Keratinocyte (primary cell): ENCODE data around the gene CCBE1. TPM values are rescaled to one million over a fixed set of nuclear protein-coding genes. Genes with fewer than 3 reads are reported as not detected.
"Not testable (repeated sequence)": the region's sequence is repeated elsewhere in the genome, so short reads cannot be mapped to it uniquely, and the experiment has no call there.

Experiments
- DNase-seq: peaks from one replicate; pipeline ENCODE4 v3.0.0-alpha.2; 2011; ENCODE audit warnings: low read depth, missing footprints, low spot score
- FAIRE-seq: peaks from 2 replicates; lab custom pipeline; 2011; peaks lifted over from hg19 to GRCh38; lab: Jason Lieb, UNC
- H2AFZ ChIP-seq: 2 replicates; pipeline ENCODE4 v1.6.0; 2012; ENCODE audit warnings: low read length, control low read depth, inconsistent platforms; ENCODE audit not compliant: control insufficient read depth
- H3K27ac ChIP-seq: 2 replicates; pipeline ENCODE4 v1.5.1; 2011; ENCODE audit warnings: low read length; ENCODE audit not compliant: control insufficient read depth, insufficient read depth
- H3K27me3 ChIP-seq: 3 replicates; pipeline ENCODE4 v1.6.0; 2011; ENCODE audit warnings: low read length; ENCODE audit not compliant: control insufficient read depth, insufficient read depth; ENCODE audit errors: extremely low read depth
- H3K36me3 ChIP-seq, 2 experiments: 2 replicates in 1 of 2; 3 replicates in 1 of 2; pipeline ENCODE4 v1.5.1; 2011; ENCODE audit warnings: low read length in 2 of 2, mild to moderate bottlenecking in 1 of 2; ENCODE audit not compliant: control insufficient read depth in 2 of 2, insufficient read depth in 2 of 2; ENCODE audit errors: extremely low read depth in 1 of 2
- H3K4me1 ChIP-seq: 3 replicates; pipeline ENCODE4 v1.5.1; 2011; ENCODE audit warnings: low read length; ENCODE audit not compliant: control insufficient read depth, insufficient read depth; ENCODE audit errors: extremely low read depth
- H3K4me2 ChIP-seq: 3 replicates; pipeline ENCODE4 v1.6.0; 2011; ENCODE audit warnings: low read depth, low read length; ENCODE audit not compliant: control insufficient read depth, insufficient read depth; ENCODE audit errors: extremely low read depth
- H3K4me3 ChIP-seq, 3 experiments: fragments of 200-600 bp in 1 of 3; sonication (generic) in 1 of 3; 2 replicates in 2 of 3; 3 replicates in 1 of 3; pipeline ENCODE4 v1.5.1; 2011 to 2016; ENCODE audit warnings: low read length in 3 of 3, mild to moderate bottlenecking in 3 of 3, control low read depth in 2 of 3, inconsistent platforms in 1 of 3, low read depth in 1 of 3, mixed read lengths in 1 of 3, mixed run types in 1 of 3, moderate library complexity in 1 of 3; ENCODE audit not compliant: control insufficient read depth in 2 of 3, insufficient read depth in 2 of 3; ENCODE audit errors: extremely low read depth in 1 of 3
- H3K79me2 ChIP-seq: 2 replicates; pipeline ENCODE4 v1.6.0; 2012; ENCODE audit warnings: low read length; ENCODE audit not compliant: control insufficient read depth, insufficient read depth
- H3K9ac ChIP-seq: 3 replicates; pipeline ENCODE4 v1.6.0; 2011; ENCODE audit warnings: low read length; ENCODE audit not compliant: control insufficient read depth, insufficient read depth; ENCODE audit errors: extremely low read depth
- H3K9me1 ChIP-seq: 3 replicates; pipeline ENCODE4 v1.6.0; 2011; ENCODE audit warnings: low read length; ENCODE audit not compliant: control insufficient read depth, insufficient read depth; ENCODE audit errors: extremely low read depth
- H3K9me3 ChIP-seq: 2 replicates; pipeline ENCODE4 v1.5.1; 2012; ENCODE audit warnings: low read depth, low read length; ENCODE audit not compliant: control insufficient read depth
- H4K20me1 ChIP-seq: 3 replicates; pipeline ENCODE4 v1.6.0; 2011; ENCODE audit warnings: low read length; ENCODE audit not compliant: control insufficient read depth, insufficient read depth; ENCODE audit errors: extremely low read depth
- CTCF ChIP-seq, 3 experiments: IDR thresholded peaks in 1 of 3; conservative IDR thresholded peaks in 1 of 3; optimal IDR thresholded peaks in 1 of 3; 2 replicates in 2 of 3; 3 replicates in 1 of 3; pipeline versions ENCODE3 to v1.5.1; 2011; ENCODE audit warnings: low read length in 3 of 3, mild to moderate bottlenecking in 3 of 3, moderate library complexity in 2 of 3, control low read depth in 1 of 3, inconsistent platforms in 1 of 3; ENCODE audit not compliant: insufficient read depth in 2 of 3; ENCODE audit errors: extremely low read depth in 1 of 3
- EZH2 ChIP-seq: IDR thresholded peaks from one replicate; pipeline ENCODE4 v1.6.1; 2012; ENCODE audit warnings: inconsistent platforms, mild to moderate bottlenecking, low read length, moderate library complexity
- dilution Hi-C: fragments of 300-500 bp; cut with MboI; formaldehyde crosslinking; loops from one replicate; pipeline ENCODE4 v1.7.0; 2020; ENCODE audit warnings: low sequenced_read_pairs; ENCODE audit not compliant: extremely low pct_ligation_motif_present
- polyA plus RNA-seq, 5 experiments: library from polyadenylated mRNA; depleted of rRNA in 3 of 5; stranded (reverse) in 3 of 5; stranded (forward) in 1 of 5; unstranded in 1 of 5; fragments of >200 nt; gene quantifications; 1 replicate in 1 of 5; 2 replicates in 3 of 5; 3 replicates in 1 of 5; pipeline versions ENCODE4 v1.2.1 to v1.2.3, GENCODE V29; 2011 to 2012; ENCODE audit warnings: missing spikeins in 2 of 5, low read depth in 1 of 5, low replicate concordance in 1 of 5

The CCBE1 gene
- polyA plus RNA-seq, 1 donor (not counting 4 experiments of a cell fraction or from before 2014, with no cell fraction given): 20.1 TPM

- peaks cover 5% of the 10 kb centered on the region for H3K4me1 ChIP-seq
- no peaks in the 10 kb centered on the region for H3K27me3 ChIP-seq
- H3K79me2 ChIP-seq: peaks cover 4% of the 10 kb centered on the region
- peaks cover 3% of the 10 kb centered on the region for H3K9me1 ChIP-seq
- H2AFZ ChIP-seq: no peak overlapping the region
- no peak overlapping the region for H3K4me2 ChIP-seq
- dilution Hi-C loops: no loop called here
- TF ChIP-seq EZH2: no peak
- FAIRE-seq (no peak), DNase-seq (no peak)
- no peaks in the 10 kb centered on the region for H4K20me1 ChIP-seq
- H3K4me3 ChIP-seq: no peak overlapping the region
- H3K27ac ChIP-seq: no peak overlapping the region
- H3K36me3 ChIP-seq: no peaks in the 10 kb centered on the region
- no peak overlapping the region for H3K9ac ChIP-seq
- H3K9me3 ChIP-seq: no peaks in the 10 kb centered on the region
Observed at GRCh38 chr18:59669872-59670657, 27.2 kb downstream of the CCBE1 start.

GRCh38 chr18:59667488-59667887, 29.7 kb downstream of the CCBE1 start:
- Histone ChIP-seq H3K27me3 (no peaks in the 10 kb centered on the region), H3K4me1 (peaks cover 21% of the 10 kb centered on the region), H3K27ac (no peak overlapping the region), H3K9me3 (no peaks in the 10 kb centered on the region), H3K4me2 (no peak overlapping the region), H3K9me1 (peaks cover 3% of the 10 kb centered on the region), H3K79me2 (peaks cover 4% of the 10 kb centered on the region), H3K4me3 (no peak overlapping the region), H4K20me1 (no peaks in the 10 kb centered on the region), H3K9ac (no peak overlapping the region), H3K36me3 (no peaks in the 10 kb centered on the region), H2AFZ (no peak overlapping the region)
- no peak for FAIRE-seq
- dilution Hi-C loops: no loop called here
- TF ChIP-seq EZH2: no peak
- no peak for TF ChIP-seq CTCF (optimal IDR thresholded peaks at IDR 0.05 in 1 of 3, IDR thresholded peaks at IDR 0.05 in 1 of 3, conservative IDR thresholded peaks at IDR 0.05 in 1 of 3; ENCODE audit: extremely low read depth in 1 of 3, insufficient read depth in 2 of 3, low read length in 3 of 3)
- no peak for DNase-seq

- H3K4me2 ChIP-seq, H3K9me3 ChIP-seq, H3K79me2 ChIP-seq, DNase-seq, dilution Hi-C loops, H3K27ac ChIP-seq, H3K9ac ChIP-seq, H3K27me3 ChIP-seq, FAIRE-seq, H3K4me3 ChIP-seq, H4K20me1 ChIP-seq, H2AFZ ChIP-seq, H3K36me3 ChIP-seq, H3K9me1 ChIP-seq: not testable (repeated sequence)
- H3K4me1 ChIP-seq: peaks cover 34% of the 10 kb centered on the region
Observed at GRCh38 chr18:59666007-59666402, 31.2 kb downstream of the CCBE1 start.
